PC-9 (cell line): Measurements from ENCODE around the gene PPIAL4G.
"Not testable (repeated sequence)": the region's sequence is repeated elsewhere in the genome, so short reads cannot be mapped to it uniquely, and the experiment has no call there.

Experiments used
- CTCF ChIP-seq: fragments of 200-600 bp; sonication (generic); conservative IDR thresholded peaks from 2 replicates; pipeline ENCODE4 v1.6.1; 2017; ENCODE audit warnings: mixed run types, antibody characterized with exemption, mild to moderate bottlenecking, moderate library complexity
- EZH2 ChIP-seq: fragments of 200-600 bp; sonication (generic); IDR thresholded peaks from 2 replicates; pipeline ENCODE4 v1.8.0; 2017; ENCODE audit warnings: antibody characterized with exemption, low read depth

- not testable (repeated sequence) for TF ChIP-seq CTCF, EZH2
Measured at GRCh38 chr1:148493933-148494332, 10.8 kb upstream of the PPIAL4G start.
